CD4-positive, alpha-beta T cell treated with Interleukin-17A for 1 hour (primary cell): ENCODE measurements around the gene CCDC112.
"Not testable (repeated sequence)": the region's sequence is repeated elsewhere in the genome, so short reads cannot be mapped to it uniquely, and the experiment has no call there.

Experiments
- DNase-seq: peaks from one replicate; pipeline ENCODE4 v3.0.0-alpha.2; 2020

Gene CCDC112, protein sequence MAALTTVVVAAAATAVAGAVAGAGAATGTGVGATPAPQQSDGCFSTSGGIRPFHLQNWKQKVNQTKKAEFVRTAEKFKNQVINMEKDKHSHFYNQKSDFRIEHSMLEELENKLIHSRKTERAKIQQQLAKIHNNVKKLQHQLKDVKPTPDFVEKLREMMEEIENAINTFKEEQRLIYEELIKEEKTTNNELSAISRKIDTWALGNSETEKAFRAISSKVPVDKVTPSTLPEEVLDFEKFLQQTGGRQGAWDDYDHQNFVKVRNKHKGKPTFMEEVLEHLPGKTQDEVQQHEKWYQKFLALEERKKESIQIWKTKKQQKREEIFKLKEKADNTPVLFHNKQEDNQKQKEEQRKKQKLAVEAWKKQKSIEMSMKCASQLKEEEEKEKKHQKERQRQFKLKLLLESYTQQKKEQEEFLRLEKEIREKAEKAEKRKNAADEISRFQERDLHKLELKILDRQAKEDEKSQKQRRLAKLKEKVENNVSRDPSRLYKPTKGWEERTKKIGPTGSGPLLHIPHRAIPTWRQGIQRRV

DNA sequence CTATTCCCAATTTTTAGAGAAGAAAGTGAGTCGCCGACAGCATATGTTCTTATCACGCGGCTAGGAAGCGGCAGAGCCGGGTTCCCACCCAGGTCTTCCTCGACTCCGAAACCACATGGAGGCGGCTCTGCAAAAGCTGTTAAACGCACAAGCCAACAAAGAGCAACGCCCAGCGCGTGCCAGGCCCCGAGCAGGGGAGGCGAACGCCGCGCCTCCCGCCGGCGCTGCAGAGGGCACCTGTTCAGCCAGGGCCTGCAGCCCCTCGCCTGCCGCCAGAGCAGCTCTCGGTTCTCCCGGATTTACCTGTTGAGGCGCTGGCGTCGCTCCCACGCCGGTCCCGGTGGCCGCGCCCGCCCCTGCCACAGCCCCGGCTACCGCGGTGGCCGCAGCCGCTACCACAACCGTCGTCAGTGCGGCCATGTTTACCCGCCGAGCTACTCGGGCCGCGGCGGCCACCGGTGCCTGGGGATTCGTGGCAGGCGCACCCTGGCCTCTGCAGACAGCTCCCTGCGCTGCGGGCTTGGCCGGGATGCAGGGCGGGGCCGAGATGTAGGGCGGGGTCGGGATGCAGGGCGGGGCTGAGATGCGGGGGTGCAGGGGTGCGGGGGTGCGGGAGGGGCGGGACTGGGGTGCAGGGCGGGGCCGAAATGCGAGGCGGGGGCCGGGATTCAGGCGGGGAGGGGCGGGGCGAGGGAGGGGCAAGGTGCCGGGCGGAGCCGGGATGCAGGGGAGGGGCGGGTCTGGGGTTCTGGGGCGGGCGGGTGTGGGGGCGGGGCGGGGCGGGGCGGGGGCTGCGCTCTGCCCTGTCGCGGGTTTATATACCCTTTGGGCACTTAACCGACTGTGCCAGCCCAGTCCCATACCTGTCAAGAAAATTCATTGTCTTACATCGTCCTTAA, at the start of gene CCDC112:
Gene CCDC112, minus strand, starts transcription at position 531 of the 899 bp plus-strand sequence. Its CDS starts 111 bp downstream, at position 420.
- peak; percentile 80 for DNase-seq

DNA sequence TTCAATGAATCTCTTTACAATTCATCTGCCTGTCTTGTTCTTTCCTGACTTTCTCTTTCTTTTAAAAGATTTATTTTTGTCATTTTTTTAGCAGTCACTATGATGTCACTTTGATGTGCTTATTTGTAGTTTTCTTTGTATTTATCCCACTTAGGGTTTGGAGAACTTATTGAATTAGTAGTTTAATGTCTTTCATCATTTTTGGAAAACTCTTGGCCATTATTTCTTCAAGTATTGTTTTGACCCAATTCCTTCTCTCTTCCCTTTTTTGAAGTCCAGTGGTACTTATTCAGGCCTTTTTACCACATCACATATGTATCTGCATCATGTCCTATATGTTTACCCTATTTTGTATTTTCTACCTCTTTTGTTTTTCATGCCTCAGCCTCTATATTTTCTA, 48.9 kb upstream of the CCDC112 start:
- DNase-seq, result no peak

DNA sequence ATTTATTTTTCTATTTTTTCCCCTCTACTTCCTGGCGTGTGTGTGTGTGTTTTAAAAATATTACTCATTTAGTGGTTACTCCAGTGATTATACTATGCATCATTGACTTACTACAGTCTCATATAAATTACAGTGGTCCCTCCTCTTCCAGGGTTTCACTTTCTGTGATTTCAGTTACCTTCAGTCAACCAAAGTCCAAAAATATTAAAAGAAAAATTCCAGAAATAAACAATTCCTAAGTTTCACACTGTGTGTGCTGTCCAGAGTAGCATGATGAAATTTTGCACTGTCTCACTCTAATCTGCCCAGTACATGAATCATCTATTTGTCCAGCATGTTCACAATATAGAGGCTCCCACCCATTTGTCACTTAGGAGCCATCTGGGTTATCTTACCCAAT, 47.4 kb upstream of the CCDC112 start:
- DNase-seq, result no peak

DNA sequence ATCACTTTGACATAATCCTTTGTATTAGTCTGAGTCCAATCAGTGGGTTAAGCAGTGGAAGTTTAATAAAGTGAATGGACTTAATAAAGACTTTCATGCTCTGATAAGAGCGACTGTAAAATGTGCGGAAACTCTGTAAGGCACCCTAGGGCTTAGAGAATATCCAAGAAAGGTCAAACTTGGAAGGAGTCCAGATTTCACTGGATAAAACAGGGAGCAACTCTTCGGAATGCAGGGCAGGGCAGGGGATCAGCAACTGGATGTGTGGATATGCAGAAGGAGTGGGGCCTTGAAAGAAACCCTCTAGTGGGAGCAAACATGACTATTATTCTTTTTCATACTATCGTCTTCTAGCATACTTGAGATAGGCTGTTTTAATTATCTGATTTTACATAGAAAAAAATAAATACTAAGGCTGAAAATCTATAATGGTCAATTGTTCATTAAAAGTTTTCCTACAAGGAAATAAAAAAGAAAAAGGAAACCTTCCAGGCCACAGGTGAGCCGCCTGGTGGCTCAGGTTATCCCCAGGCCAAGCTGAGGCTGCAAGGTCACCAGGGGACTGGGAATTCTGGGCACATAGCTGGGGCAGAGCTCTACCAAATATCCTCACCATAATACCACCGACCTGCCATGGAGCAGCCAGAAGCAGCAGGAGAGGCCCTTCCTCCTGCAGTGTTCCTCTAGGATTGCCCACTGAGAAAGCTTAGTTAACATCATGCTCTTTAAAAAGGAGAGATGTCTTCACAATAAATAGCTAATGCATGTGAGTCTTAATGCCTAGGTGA, 46.3 kb upstream of the CCDC112 start:
- DNase-seq, result no peak

DNA sequence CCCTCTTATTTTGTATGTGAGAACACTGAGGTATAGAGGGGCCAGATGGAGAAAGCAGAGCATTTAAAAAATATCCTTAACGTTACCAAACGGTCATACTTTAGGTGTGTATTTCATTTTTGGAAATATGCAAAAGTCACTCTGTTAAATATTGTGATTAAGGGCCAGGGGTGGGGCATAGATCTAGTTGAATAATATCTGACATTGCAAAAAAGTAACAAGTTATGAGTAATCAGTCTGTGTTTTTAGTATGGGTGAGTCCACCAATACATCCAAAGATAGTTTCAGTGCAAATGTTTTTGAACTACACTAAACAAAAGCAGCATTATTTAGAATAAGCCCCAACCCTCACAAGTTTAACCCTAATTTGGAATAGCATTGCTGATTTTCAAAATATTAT, 45.3 kb upstream of the CCDC112 start:
- no peak for DNase-seq

DNA sequence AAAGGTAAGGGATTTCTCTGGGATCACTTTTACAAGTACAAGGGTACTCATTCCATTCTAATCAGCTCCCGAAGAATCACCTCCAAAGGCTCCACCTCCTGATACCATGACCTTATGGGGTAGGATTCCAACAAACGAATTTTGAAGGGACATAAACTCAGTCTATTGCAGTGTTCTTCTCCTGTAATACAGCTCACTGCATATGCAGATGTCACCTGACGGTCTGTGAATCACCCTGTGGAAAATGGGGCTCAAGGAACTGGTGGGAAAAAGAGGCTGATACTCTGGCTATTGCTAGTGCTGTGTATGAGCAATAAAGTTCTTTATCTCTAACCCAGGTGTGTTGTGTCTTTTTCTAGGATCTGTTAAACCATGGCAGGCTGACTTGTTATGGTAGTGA, 42.4 kb upstream of the CCDC112 start:
- no peak for DNase-seq

DNA sequence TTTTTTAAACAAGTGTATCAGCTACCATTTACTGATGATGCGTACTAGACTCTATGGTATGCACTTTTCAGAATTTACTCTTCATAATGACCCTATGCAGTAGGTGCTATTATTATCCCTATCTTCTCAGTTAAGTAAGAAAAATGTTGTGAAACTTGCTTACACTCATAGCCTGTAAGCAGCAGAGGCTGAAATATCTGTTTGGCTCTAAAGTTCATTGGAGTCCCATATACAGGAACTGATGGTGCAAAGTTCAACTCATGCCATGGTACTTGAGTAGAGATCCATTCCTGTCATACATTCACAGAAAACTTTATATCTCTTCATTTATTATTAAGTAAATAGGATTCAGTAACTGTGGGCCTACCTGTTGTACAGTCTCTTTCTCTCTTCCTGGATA, 41.4 kb upstream of the CCDC112 start:
- no peak for DNase-seq

DNA sequence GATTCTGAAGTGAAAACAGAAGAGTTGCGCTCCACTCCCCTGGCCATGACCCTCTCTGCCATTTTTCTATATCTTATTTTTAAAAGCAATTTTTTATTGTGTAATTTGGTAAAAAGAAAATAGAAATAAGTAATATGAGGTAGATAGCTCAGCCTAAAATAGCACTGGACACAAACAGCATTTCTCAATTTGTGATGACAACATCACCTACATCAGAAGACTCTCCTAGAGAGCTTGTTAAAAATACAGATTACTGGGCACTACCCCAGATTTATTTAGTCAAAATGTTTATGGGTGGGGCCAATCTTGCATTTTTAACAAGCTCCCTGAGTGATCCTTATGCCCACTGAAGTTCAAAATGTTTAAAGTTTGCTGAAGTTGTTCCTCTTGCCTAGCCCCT, 40.5 kb upstream of the CCDC112 start:
- no peak for DNase-seq

DNA sequence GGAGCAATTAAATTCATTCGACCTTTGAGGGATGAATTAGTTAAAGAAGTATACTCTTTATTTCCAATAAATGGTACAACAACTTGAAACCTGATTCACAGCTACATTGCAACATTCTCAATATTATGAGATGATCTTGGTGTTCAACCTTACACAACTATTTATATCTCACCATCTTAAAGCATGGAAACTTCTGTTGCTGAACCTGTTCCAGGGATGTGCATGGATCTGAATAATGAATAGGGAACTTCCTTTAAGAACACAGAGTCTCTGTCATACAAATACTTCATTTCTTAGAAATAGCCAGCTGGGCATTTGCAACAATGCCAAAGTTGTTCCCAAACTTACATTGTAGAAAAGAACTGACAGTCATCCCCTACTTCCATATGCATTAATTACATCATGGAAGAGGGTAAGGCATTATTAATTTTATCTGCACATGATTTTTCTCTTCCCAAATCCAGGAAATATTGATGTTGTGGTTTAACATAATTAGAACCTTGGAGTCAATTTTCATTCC, 39.8 kb upstream of the CCDC112 start:
- no peak for DNase-seq

DNA sequence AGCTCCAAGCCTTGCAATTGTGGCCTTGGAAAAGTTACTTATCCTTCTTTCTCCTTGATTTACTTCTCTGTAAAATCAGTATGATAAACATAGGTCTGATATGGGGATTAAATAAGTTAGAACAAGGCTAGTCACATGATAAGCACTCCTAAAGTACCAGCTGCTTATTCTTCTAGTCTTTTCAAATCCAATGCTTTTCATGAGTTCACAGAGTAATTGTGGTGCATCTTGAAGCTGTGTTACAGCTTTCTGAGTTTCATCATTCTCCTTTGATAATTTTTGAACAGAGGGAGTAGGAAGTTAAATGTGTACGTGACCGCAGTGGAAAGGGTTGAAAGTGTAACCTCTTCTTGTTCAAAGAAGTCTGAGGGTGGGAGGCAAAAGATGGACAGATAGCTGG, 38.8 kb upstream of the CCDC112 start:
- no peak for DNase-seq

DNA sequence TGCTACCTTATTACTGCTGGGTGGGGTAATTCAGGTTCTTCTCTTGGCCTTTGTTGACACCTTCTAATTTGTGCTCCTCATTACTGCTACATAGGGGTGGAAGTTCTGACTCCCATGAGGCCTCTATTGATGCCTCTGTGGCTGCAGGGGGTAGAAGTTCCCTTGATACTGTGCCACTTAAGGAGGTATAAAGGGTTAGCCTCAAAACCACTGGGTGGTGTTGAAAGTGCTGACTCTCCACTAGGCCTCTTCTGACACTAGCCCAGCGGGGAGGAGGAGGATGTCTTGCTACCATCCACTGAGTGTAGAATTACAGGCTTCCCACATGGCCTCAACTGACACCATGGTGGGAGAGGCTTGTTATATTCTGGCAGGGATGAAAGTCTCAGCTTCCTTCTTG, 36.7 kb upstream of the CCDC112 start:
- no peak for DNase-seq

DNA sequence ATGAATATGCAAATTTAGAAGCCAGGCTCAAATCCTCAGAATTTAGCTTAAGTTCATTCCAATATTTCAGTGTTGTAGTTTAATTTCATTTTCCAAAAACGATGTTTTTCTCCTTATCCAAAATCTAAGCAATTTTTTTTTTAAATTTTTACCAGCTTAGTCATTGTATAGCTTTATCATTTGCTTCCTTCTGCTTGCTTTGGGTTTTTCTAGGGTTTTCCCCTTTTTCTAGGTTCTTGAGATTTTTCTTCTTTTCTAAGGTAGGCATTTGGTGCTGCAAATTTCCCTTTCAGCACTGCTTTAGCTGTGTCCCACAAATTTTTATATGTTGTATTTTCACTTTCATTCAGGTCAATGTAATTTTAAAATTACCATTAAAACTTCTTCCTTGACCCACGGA, 34.4 kb upstream of the CCDC112 start:
- no peak for DNase-seq

DNA sequence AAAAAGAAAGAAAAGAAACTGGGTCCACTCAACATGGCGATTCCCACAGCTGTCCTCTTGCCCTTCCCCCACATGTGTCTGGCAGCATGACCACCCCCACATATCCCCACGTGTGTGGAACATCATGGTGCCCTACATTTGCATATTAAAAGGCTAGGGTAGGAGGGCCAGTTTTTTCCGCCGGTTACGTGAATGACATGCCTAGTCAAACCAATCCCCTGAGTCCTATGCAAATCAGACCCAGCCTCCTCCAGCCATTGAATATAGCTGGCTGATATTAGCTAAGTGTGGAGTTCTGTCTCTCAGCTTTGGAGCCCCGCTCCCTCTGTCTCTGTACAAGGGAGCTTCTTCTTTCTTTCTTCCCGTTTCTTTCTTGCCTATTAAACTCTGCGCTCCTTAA, 33.0 kb upstream of the CCDC112 start:
- DNase-seq, result no peak

DNA sequence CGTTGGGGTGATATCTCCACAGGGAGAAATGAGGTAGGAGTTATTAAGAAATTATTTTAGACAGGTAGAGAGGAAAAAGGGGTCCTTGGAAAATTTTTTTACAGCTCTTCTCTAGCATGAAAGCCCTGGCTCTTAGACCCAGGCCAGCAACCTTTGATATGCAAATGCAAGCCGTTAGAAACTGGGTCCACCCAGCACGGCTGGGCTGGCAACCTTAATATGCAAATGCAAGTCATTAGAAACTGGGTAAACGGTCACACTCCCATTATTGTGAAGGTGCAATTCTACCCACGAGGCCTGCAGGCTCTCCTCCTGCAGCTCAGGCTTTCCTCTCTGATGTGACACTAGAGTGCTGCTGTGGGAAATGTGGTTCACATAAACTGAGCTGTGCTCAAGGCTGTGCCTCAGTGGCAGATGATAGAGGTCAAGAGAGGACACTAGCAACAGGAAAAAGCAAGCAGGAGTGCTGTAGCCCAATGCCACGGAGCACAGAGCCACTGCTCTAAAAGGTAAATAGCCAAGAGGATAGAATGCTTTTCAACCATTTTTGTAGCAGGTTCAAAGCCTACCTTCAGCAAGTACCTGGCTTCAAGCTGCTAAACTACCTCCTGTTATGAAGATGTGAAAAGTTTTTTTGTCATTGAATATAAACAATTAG, 32.3 kb upstream of the CCDC112 start:
- DNase-seq, result not testable (repeated sequence)

DNA sequence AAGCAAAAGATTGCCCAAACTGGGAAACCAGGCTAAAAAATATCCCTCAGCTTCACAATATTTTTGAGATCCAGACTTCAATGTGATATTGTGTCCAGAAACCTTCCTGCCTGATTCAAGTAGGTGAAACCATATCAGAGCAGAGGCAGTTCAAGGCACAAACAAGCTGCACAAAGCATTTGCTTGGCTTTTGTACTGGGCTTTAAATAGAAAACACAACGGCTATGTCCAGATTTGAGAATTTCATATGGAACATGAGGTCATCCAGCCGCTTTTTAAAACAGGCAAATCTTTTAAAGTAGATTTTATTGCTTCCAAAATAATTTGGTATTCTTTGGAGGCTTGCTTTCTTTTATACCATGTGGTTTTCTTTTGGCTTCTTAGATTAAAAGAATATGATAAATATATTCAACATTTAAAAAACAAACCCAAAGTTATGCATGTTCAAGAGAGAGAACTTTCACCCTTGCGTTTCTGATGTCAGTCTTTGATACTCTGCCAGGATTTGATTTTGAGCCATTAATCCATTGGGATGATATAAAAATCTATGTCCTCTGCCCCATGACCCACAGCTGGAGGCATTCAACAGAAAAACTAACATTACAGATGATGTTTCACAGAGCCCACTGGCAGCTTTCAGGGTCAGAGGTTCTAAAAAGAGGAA, 29.0 kb upstream of the CCDC112 start:
- DNase-seq, result no peak

DNA sequence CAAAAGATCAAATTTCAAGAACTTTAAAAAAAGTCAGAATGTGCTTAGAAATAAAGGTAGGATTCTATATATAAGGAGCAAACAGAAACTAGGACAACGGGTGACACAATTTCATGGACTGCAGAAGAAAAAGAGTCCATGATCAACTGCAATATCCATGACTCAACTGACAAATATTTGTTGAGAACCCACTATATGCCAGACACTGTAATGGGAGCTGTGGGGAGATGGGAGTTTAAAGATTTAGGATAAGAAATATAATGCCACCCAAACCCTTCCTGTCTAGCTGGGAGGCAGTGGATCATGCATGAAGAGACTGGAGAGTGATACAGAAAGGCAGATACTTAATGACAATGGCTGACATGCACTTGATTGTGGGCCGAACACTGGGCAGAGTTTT, 27.6 kb upstream of the CCDC112 start:
- no peak for DNase-seq

DNA sequence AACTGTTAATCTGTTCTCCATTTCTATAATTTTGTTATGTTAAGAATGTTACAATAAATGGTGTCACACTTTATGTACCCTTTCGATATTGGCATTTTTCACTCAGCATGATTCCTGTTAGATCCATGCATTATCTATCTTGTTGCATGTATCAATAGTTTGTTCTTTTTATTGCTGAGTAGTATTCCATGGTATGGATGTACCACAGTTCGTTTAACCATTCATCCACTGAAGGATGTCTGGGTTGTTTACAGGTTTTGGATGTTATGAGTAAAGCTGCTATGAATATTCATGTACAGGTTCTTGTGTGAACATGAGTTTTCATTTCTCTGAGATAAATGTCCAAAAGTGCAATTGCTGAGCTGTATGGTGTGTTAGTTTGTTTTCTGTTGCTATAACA, 26.3 kb upstream of the CCDC112 start:
- DNase-seq, result no peak

DNA sequence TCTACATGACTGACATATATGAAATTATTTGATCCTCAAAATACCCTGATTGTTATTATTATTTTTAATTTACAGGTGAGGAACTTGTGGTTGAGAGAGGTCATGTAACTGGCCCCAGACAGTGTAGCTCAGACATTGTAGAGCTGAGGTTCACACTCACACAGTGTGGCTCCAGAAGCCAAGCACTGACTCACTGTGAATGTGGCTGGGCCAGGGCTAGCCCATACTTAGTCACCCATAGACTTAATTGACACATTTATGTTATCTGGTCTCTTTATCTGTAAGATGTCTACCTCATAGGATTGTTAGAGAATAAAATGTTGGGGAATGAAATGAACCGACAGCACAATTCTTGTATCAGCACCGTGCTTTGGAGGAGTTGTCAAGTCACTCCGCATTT, 24.9 kb upstream of the CCDC112 start:
- DNase-seq, result no peak

DNA sequence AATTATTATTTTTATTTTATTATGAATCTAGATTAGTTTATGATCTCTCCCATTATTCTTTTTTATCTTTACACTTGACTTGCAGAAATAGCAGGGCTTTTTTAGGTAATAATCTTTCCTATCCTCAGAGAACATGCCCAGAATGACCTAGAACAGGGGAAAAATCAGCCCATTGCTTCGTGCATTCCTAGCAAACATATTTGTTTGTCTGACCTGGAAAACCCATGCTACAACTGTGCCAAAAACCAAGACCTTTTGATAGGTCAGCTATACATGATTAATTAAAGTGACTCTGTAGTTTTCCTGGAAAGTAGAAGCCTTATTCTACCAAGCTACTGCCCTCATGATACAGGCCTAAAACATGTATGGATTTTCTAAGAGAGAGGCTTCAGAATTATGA, 24.1 kb upstream of the CCDC112 start:
- DNase-seq, result no peak

DNA sequence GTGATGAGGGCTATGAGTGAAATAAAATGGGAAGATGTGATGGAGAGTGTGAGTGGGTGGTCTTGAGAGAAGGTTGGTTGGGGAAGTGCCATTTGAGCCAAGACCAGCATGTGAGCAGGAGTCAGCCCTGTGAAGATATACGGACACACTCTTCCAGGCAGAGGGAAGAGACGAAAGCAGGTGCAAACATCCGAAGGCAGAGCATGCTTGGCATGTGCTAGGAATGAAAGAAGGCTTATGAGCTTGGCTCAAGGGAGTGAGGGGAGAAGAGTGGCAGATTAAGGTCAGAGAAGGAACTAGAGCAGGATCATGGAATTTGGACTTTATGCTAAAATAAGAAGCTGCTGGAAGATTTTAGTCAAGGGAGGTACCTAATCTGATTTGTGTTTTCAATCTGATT, 23.6 kb upstream of the CCDC112 start:
- no peak for DNase-seq

DNA sequence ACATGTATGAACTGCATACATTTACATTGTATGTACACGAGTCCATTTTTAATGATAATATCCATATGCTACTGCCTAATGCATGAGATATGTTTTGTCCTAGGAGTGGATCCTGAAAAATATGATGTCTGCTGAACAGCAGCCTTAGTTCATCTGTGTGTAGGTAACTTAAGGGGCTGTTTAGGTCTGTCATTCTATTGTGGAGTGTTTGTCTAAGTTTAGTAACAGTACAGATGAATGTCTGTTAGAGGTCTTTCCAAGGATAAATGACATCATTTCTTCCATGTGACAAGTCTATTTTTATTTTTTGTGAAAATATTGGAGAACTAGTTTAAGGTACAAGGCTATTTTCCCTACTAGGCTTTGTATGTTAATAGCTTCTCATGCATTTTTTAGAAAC, 22.6 kb upstream of the CCDC112 start:
- no peak for DNase-seq

DNA sequence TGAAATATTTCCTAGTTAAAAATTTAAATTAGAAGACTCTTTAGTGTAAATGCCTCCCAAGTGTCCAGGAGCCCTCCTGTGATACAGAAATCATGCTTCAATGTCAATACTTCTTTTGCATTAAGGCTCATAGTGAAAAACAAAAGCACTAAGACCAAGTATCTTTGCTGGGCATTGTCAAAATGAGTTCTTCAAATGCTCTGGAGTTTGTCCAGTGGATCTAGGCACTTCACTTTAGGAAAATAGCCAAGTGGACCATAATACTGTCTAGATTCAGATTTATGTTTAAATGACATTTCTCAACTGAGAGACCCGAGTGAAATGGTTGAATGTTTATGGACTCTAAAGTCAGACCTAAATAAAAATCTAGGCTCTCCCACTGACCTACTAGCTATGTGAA, 21.3 kb upstream of the CCDC112 start:
- no peak for DNase-seq
